Mucosa of gallbladder (tissue), 1 donor: Measurements from ENCODE around the gene CARD9. TPM values are rescaled to one million over a fixed set of nuclear protein-coding genes. Genes with fewer than 3 reads are reported as not detected.
"Not testable (repeated sequence)": the region's sequence is repeated elsewhere in the genome, so short reads cannot be mapped to it uniquely, and the experiment has no call there.

Experiments
- DNase-seq: peaks from one replicate; pipeline ENCODE4 v3.0.0-alpha.2; 2020; ENCODE audit warnings: low spot score
- total RNA-seq: library from RNA; stranded (reverse); gene quantifications from one replicate; pipeline ENCODE4 v1.2.1, GENCODE V29; 2021
- donor health status: DM: no; HTN: no; CAD: no.

CARD9 gene
- total RNA-seq, 1 donor from 2014 or later: 8.2 TPM

DNA sequence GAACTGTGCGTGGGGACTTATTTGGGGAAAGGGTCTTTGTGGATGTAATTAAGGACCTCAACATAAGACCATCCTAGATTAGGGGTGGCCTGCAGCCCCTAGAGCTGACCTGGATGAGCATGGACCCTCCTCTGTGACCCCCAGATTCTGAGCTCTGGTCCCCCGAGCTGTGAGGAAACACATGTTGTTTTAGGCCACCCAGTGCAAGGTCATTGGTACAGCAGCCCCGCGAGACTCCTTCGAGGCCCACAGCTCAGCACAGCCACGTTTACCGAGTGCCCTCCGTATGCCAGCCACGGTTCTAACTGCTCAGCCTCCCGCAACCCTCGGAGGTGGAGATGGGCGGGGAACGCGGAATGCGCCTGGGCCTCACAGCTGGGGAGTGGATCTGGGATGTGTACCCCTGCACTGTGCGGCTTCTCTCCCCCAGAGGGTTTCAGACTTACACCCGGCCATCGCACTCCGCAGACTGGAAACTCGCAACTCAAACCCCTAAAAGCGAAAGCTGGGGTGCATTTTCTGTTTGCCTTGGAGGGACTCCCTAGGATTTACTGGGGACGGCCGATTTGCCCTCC lies 50.6 kb downstream of the CARD9 start:
- no peak for DNase-seq

DNA sequence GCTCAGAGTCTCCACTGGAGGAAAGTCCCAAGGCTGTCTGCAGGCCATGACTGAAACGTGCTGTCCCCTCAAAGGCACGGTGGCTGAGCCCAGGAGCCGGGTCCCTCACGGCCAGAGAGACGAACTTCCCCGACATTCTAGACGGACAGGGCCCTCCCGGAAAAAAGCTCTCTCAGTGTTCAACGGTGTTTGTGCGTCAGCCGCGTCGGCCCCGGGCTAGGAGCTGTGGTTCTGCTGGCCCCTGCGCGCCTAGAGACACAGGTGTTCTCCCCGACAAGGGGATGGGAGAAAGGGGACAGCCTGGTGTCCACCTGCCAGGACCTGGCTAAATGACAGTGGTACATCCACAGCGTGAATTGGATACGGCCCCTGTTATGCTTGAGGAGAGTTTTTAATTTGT lies 51.9 kb downstream of the CARD9 start:
- no peak for DNase-seq

DNA sequence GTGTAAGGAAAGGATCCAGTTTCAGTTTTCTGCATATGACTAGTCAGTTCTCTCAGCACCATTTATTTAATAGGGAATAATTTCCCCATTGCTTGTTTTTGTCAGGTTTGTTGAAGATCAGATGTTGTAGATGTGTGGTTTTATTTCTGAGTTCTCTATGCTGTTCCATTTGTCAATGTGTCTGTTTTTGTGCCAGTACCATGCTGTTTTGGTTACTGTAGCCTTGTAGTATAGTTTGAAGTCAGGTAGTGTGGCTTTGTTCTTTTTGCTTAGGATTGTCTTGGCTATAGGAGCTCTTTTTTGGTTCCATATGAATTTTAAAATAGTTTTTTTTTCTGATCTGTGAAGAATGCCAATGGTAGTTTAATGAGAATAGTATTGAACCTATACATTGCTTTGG lies 52.5 kb downstream of the CARD9 start:
- not testable (repeated sequence) for DNase-seq

DNA sequence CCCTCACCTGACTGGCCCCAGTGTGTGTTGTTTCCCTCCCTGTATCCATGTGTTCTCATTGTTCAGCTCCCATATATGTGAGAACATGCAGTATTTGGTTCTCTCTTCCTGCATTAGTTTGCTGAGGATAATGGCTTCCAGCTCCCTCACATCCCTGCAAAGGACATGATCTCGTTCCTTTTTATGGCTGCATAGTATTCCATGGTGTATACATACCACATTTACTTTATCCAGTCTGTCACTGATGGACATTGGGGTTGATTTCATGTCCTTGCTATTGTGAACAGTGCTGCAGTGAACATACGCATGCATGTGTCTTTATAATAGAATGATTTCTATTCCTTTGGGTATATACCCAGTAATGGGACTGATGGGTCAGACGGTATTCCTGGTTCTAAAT lies 53.5 kb downstream of the CARD9 start:
- not testable (repeated sequence) for DNase-seq

DNA sequence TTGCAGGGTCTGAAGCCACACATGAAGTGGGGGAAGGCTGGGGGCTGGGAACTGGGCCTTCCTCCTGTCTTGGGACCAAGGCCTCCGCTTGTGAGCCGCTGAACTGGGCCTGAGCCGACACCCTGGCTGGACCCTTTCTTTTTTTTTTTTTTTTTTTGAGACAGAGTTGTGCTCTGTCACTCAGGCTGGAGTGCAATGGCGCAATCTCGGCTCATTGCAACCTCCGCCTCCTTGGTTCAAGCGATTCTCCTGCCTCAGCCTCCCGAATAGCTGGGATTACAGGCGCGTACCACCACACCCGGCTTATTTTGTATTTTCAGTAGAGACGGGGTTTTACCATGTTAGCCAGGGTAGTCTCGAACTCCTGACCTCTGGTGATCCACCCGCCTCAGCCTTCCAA lies 54.2 kb downstream of the CARD9 start:
- DNase-seq: not testable (repeated sequence)

DNA sequence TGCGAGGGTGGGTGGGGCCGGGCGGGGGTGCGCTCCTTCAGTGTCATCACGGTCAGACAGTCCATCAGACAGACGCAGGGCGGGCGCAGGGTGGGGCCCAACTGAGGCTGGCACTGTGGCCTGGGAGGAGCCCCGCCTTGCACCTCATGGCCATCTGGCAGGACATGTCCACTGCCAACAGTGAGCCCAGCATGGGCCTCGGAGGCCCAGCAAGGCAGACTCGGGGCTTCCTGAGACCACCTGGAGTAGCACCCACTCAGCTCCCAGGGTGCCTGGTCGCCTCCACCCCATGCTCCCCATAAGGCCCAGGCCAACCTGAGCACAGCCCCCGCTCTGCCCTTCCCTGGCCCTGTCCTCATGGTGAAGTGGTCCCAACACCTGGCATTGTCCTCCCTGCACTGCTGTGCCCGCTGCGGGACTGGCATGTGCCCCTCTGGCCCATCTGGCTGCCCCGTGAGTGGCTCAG lies 54.7 kb downstream of the CARD9 start:
- DNase-seq: no peak

DNA sequence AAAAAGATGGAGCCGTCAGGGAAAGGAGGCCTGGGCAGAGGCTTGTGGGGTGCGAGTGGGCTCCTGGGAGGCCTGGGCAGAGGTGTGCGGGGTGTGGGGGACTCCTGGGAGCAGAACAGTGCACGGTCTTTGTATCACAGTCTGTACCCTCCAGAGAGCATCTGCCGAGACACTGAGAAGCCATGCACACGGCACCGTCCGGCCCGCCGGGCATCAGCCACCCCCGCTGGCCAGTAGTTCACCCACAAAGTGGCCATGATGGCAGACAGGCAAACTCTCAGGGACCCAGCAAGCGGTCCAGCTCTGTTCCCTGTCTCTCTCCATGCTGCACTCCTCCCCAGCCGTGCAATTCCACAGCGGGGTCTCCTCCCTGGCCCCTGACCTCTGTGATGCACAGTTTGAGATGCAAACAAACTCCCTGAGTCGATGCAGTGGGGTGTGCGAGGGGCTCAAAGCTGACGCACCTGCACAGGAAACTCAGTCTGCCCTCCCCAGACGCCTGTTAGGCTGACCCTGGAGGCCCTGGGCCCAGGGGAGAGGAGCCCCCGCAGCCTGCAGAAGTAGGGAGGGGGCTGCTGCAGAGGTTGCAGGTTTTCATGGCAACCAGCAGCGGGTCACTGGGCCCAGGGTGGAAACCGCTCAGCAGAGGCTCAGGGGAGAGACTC lies 55.2 kb downstream of the CARD9 start:
- no peak for DNase-seq

DNA sequence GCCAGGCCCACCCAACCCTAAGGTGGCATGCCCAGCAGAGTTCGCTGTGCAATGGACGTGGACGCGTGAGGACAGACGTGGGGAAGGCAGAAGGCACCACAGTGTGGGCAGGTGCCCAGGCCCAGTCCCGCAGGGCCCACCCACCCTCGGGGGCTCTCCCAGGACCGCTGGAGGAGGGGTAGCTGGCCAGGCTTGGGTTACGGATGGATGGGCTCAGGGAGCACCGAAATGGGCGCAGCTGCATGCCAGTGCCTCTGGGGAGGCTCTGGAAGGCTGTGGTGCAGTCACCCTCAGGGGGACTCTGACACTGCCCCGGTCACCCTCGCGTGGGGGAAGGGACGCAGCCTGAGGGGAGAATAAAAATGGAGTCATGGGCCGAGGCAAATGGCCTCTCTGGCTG lies 55.8 kb downstream of the CARD9 start:
- no peak for DNase-seq

DNA sequence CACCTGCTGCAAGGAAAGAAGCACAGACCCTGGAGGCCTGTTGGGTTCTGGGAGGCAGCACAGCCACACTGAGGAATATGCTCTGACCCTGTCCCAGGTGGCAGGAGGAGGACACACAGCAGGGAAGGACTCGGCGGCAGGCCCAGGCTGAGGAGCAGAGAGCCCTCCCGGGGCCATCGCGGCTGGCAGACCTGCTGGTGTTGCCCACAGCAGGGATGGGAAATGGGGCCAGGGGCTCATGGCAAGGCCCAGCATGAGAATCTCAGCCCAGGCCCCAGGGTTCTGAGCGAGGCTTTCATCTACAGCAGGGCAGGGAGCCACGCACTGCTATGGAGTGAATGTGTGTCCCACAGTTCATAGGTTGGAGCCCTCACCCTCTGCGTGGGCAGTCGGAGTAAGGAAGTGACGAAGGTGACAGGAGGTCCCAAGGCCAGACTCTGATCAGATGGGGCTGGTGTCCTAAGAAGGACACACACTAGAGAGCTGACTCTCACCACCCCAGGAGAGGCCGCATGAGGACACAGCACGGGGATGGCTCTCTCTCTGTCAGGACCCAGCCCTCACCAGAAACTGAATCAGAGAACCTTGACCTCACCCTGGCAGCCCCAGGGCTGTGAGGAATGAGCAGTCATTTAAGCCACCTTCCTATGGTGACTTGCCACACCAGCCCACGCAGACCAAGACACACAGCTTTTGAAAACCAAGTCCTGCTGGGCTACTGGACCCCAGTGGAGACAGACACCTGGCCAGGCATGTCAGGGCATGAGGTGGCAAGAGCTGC lies 56.4 kb downstream of the CARD9 start:
- DNase-seq: no peak

DNA sequence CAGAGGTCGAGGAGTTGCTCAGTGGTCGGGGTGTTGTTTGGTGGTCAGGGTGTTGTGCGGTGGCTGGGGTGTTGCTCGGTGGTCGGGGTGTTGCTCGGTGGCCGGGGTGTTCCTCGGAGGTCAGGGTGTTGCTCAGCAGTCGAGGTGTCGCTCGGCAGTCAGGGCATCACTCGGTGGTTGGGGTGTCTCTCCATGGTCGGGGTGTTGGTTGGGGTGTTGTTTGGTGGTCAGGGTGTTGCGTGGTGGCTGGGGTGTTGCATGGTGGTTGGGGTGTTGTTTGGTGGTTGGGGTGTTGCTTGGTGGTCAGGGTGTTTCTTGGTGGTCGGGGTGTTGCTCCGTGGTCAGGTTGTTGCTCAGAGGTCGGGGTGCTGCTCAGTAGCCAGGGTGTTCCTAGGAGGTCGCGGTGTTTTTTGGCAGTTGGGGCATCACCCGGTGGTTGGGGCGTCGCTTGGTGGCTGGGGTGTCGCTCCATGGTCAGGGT lies 57.2 kb downstream of the CARD9 start:
- no peak for DNase-seq

DNA sequence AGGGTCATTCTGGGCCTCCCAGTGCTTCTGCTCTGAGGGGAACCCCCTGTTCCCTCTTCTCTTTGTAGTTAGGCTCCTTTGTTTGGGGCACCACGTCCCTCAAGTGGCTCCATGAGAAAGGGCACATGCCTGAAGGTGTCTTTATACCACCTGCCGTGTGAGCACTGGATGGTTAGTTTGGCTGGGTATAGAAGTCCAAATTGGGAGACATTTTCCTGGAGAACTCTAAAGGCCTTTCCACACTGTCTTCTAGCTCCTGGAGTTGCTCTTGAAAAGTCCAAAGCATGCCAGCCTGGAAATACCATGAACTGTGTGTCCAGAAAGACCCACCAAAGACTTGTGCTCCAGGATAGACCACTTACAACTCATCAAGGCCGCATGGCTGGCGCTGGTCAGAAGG lies 58.5 kb downstream of the CARD9 start:
- DNase-seq: no peak

DNA sequence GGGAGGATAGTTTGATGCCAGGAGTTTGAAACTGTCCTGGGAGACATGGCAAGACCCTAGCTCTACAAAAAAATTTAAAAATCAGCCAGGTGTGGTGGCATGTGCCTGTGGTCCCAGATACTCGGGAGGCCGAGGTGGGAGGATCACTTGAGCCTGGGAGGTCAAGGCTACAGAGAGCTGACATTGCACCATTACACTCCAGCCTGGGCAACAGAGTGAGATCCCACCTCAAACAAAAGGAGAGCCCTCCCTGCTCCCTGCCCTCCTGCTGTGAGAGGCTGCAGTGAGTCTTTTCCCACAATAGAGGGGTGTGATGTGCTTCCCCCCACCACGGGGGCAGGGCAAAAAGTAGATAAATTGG lies 59.4 kb downstream of the CARD9 start:
- no peak for DNase-seq

Other genes starting within 250 kb of the CARD9 start
- gene LHX3, start 168.5 kb downstream of the CARD9 start, total RNA-seq: not detected
- gene QSOX2, start 127.9 kb downstream of the CARD9 start, total RNA-seq: 8.4 TPM
- gene CCDC187, start 69.6 kb downstream of the CARD9 start, total RNA-seq: 1.8 TPM
- 24.6 TPM for gene GPSM1, start 46.1 kb downstream of the CARD9 start, total RNA-seq
- 16.4 TPM for gene DNLZ, start 9.9 kb downstream of the CARD9 start, total RNA-seq
- gene SNAPC4, start 26.5 kb upstream of the CARD9 start, total RNA-seq: 9.1 TPM
- gene ENTR1, start 36.9 kb upstream of the CARD9 start, total RNA-seq: 38.8 TPM
- 41.2 TPM for gene PMPCA, start 37.0 kb upstream of the CARD9 start, total RNA-seq
- gene INPP5E, start 66.2 kb upstream of the CARD9 start, total RNA-seq: 18.7 TPM
- 78.4 TPM for gene SEC16A, start 109.4 kb upstream of the CARD9 start, total RNA-seq
- gene NOTCH1, start 172.4 kb upstream of the CARD9 start, total RNA-seq: 51.6 TPM